Trophoblast cell (in vitro differentiated cells and primary cell): ENCODE measurements around the gene MAS1.

Experiments used
- DNase-seq, 2 donors: peaks; one replicate each; pipeline ENCODE4 v3.0.0-alpha.2; 2016
- H2AFZ ChIP-seq: 2 replicates; pipeline ENCODE4 v1.6.1; 2013; ENCODE audit warnings: low read length, moderate library complexity, mild to moderate bottlenecking; ENCODE audit not compliant: insufficient read depth, poor library complexity
- H2AK5ac ChIP-seq: 2 replicates; pipeline ENCODE4 v1.6.1; 2013; ENCODE audit warnings: mild to moderate bottlenecking, low read length
- H2BK120ac ChIP-seq: 2 replicates; pipeline ENCODE4 v1.6.1; 2013; ENCODE audit warnings: low read length, mild to moderate bottlenecking, moderate library complexity; ENCODE audit not compliant: insufficient read depth, poor library complexity
- H2BK12ac ChIP-seq: 2 replicates; pipeline ENCODE4 v1.6.1; 2013; ENCODE audit warnings: mild to moderate bottlenecking, low read length, moderate library complexity
- H2BK5ac ChIP-seq: 2 replicates; pipeline ENCODE4 v1.6.1; 2013; ENCODE audit warnings: low read length, low read depth, moderate library complexity, mild to moderate bottlenecking; ENCODE audit not compliant: poor library complexity
- H3K14ac ChIP-seq: 2 replicates; pipeline ENCODE4 v1.6.1; 2013; ENCODE audit warnings: mild to moderate bottlenecking, low read length
- H3K18ac ChIP-seq: 2 replicates; pipeline ENCODE4 v1.6.1; 2013; ENCODE audit warnings: mild to moderate bottlenecking, low read length
- H3K23ac ChIP-seq: 2 replicates; pipeline ENCODE4 v1.6.1; 2013; ENCODE audit warnings: low read length
- H3K27ac ChIP-seq: 2 replicates; pipeline ENCODE4 v1.5.1; 2013; ENCODE audit warnings: low read depth, mild to moderate bottlenecking, inconsistent platforms, low read length, moderate library complexity
- H3K27me3 ChIP-seq: 2 replicates; pipeline ENCODE4 v1.6.1; 2013; ENCODE audit warnings: inconsistent platforms, mild to moderate bottlenecking, low read length, moderate library complexity; ENCODE audit not compliant: insufficient read depth
- H3K36me3 ChIP-seq, 2 experiments: 1 replicate in 1 of 2; 2 replicates in 1 of 2; pipeline ENCODE4 v1.6.1; 2013; ENCODE audit warnings: low read length in 2 of 2, mild to moderate bottlenecking in 2 of 2, moderate library complexity in 1 of 2; ENCODE audit not compliant: insufficient read depth in 2 of 2, control insufficient read depth in 1 of 2
- H3K4ac ChIP-seq: 2 replicates; pipeline ENCODE4 v1.6.1; 2013; ENCODE audit warnings: low read depth, mild to moderate bottlenecking, low read length, moderate library complexity
- H3K4me1 ChIP-seq, 2 experiments: 1 replicate in 1 of 2; 2 replicates in 1 of 2; pipeline ENCODE4 v1.6.1; 2013; ENCODE audit warnings: low read length in 2 of 2, mild to moderate bottlenecking in 2 of 2, moderate library complexity in 1 of 2; ENCODE audit not compliant: insufficient read depth in 2 of 2, control insufficient read depth in 1 of 2
- H3K4me2 ChIP-seq: 2 replicates; pipeline ENCODE4 v1.6.1; 2013; ENCODE audit warnings: inconsistent platforms, mild to moderate bottlenecking, low read length, moderate library complexity
- H3K4me3 ChIP-seq: 2 replicates; pipeline ENCODE4 v1.5.1; 2013; ENCODE audit warnings: mild to moderate bottlenecking, low read depth, low read length, inconsistent platforms
- H3K79me1 ChIP-seq: one replicate; pipeline ENCODE4 v1.6.1; 2013; ENCODE audit warnings: low read length
- H3K79me2 ChIP-seq: 2 replicates; pipeline ENCODE4 v1.6.1; 2013; ENCODE audit warnings: low read length, mild to moderate bottlenecking; ENCODE audit not compliant: control insufficient read depth, insufficient read depth, poor library complexity
- H3K9ac ChIP-seq: 2 replicates; pipeline ENCODE4 v1.6.1; 2013; ENCODE audit warnings: mild to moderate bottlenecking, low read length
- H3K9me3 ChIP-seq: 2 replicates; pipeline ENCODE4 v1.6.1; 2013; ENCODE audit warnings: low read depth, mild to moderate bottlenecking, control low read depth, inconsistent platforms, low read length; ENCODE audit not compliant: insufficient read depth
- H4K12ac ChIP-seq: 2 replicates; pipeline ENCODE4 v1.6.1; 2013; ENCODE audit warnings: low read depth, mild to moderate bottlenecking, low read length, moderate library complexity
- H4K8ac ChIP-seq: 2 replicates; pipeline ENCODE4 v1.6.1; 2013; ENCODE audit warnings: low read depth, mild to moderate bottlenecking, low read length, moderate library complexity
- H4K91ac ChIP-seq: one replicate; pipeline ENCODE4 v1.6.1; 2013; ENCODE audit warnings: low read depth, mild to moderate bottlenecking, low read length, moderate library complexity
- whole genome bisulfite sequencing: extraction: QIAGEN DNeasy Blood & Tissue Kit; methylation state at CpG from one replicate; pipeline ENCODE4 v1.1.7; 2013; ENCODE audit warnings: missing lambda C conversion rate; ENCODE audit not compliant: insufficient read length, insufficient coverage; ENCODE audit errors: extremely low coverage; 5-methylcytosine and 5-hydroxymethylcytosine counted together

MAS1 gene

DNA sequence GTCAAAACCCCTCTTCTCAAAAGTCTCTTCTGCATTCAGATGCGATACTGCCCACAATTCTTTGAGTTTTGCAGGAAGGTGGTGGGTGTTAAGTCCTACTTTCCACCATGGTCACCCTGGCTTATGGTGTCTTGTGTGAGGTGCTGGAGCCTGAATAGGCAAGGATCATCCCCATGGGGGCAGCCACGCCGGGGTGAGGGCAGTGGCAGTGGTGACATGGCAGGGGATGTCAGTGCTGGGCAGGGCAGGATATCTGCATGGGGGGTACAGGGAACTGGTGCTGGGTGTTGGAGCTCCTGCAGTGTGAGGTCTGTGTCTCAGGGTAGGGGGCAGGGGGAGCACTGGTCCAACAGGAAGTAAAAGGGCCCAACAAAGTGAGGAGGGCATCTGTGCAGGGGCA lies 2.3 kb downstream of the MAS1 start:
- H3K4me1 ChIP-seq, result peaks cover 15 to 22% of the 10 kb centered on the region in 2 experiments
- H3K23ac ChIP-seq, result no peak overlapping the region
- no peaks in the 10 kb centered on the region for H3K9me3 ChIP-seq
- H3K27ac ChIP-seq, result no peak overlapping the region
- H3K9ac ChIP-seq, result no peak overlapping the region
- no peak overlapping the region for H4K8ac ChIP-seq
- WGBS, result no CpG with 5 or more reads among the region's 3 CpGs
- H2BK120ac ChIP-seq, result no peak overlapping the region
- H3K14ac ChIP-seq, result no peak overlapping the region
- no peak overlapping the region for H4K91ac ChIP-seq
- no peak overlapping the region for H3K4me2 ChIP-seq
- peaks cover 2% of the 10 kb centered on the region for H3K79me2 ChIP-seq
- no peaks in the 10 kb centered on the region for H3K27me3 ChIP-seq
- no peak overlapping the region for H3K18ac ChIP-seq
- no peak overlapping the region for H2AK5ac ChIP-seq
- H2BK5ac ChIP-seq, result no peak overlapping the region
- H3K36me3 ChIP-seq, result no peaks in the 10 kb centered on the region
- no peak overlapping the region for H3K4me3 ChIP-seq
- no peak for DNase-seq
- H3K79me1 ChIP-seq, result peaks cover 6% of the 10 kb centered on the region
- no peak overlapping the region for H4K12ac ChIP-seq
- H2BK12ac ChIP-seq, result no peak overlapping the region
- no peak overlapping the region for H2AFZ ChIP-seq
- H3K4ac ChIP-seq, result no peak overlapping the region

DNA sequence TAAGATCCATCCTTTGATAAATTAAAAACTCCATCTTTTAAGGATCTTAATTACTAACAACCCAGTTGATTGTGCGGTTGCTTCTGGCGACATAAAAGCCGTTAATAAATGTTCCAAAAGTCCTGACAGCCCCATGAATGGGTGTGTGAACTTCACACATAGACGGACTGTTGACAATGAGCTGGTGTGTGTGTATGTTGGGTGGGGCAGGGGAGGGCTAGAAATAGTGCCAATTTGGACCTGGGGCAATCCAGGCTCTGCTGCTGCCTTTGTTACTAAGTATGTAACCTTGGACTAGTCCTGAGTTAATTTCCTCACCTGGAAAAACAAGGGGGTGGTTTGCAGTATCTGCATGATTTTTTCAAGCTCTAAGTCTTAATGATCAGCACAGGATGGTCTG lies 4.2 kb downstream of the MAS1 start:
- H3K14ac ChIP-seq, result no peak overlapping the region
- peaks cover 11 to 17% of the 10 kb centered on the region in 2 experiments for H3K4me1 ChIP-seq
- no peak overlapping the region for H3K4me3 ChIP-seq
- no peaks in the 10 kb centered on the region for H3K79me2 ChIP-seq
- H2BK120ac ChIP-seq, result no peak overlapping the region
- no CpG with 5 or more reads among the region's 4 CpGs for WGBS
- no peaks in the 10 kb centered on the region for H3K36me3 ChIP-seq
- no peak overlapping the region for H3K18ac ChIP-seq
- no peak overlapping the region for H3K4me2 ChIP-seq
- H3K23ac ChIP-seq, result no peak overlapping the region
- no peak overlapping the region for H2BK12ac ChIP-seq
- H3K9ac ChIP-seq, result no peak overlapping the region
- H3K27me3 ChIP-seq, result no peaks in the 10 kb centered on the region
- H3K79me1 ChIP-seq, result no peaks in the 10 kb centered on the region
- H3K9me3 ChIP-seq, result no peaks in the 10 kb centered on the region
- no peak overlapping the region for H3K27ac ChIP-seq
- no peak overlapping the region for H4K12ac ChIP-seq
- no peak overlapping the region for H4K8ac ChIP-seq
- no peak for DNase-seq
- H3K4ac ChIP-seq, result no peak overlapping the region
- no peak overlapping the region for H4K91ac ChIP-seq
- H2AFZ ChIP-seq, result no peak overlapping the region
- H2BK5ac ChIP-seq, result no peak overlapping the region
- H2AK5ac ChIP-seq, result no peak overlapping the region

DNA sequence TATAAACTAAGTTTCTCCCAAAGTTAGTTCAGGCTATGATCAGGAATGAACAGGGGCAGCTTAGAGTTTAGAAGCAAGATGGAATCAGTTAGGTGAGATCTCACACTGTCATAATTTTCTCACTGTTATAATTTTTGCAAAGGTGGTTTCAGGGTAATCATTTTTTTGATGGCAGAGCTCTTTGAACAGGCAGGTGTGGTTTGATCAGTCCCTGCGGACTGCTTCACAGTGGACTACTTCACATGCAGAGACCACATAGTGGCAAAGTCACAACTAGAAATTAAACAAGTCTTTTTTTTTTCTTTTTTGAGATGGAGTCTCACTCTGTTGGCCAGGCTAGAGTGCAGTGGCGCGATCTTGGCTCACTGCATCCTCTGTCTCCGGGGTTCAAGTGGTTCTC lies 6.8 kb downstream of the MAS1 start:
- H3K36me3 ChIP-seq, result no peaks in the 10 kb centered on the region
- no peak overlapping the region for H2BK5ac ChIP-seq
- H3K4me1 ChIP-seq, result peaks cover under 1 to 6% of the 10 kb centered on the region in 2 experiments
- WGBS, result no CpG with 5 or more reads among the region's 4 CpGs
- no peak overlapping the region for H3K14ac ChIP-seq
- no peak overlapping the region for H4K91ac ChIP-seq
- no peaks in the 10 kb centered on the region for H3K79me1 ChIP-seq
- H3K4ac ChIP-seq, result no peak overlapping the region
- no peak overlapping the region for H4K8ac ChIP-seq
- H3K4me2 ChIP-seq, result no peak overlapping the region
- no peak overlapping the region for H2BK12ac ChIP-seq
- no peaks in the 10 kb centered on the region for H3K9me3 ChIP-seq
- no peak overlapping the region for H3K23ac ChIP-seq
- no peak for DNase-seq
- H3K18ac ChIP-seq, result no peak overlapping the region
- no peak overlapping the region for H3K27ac ChIP-seq
- H2AFZ ChIP-seq, result no peak overlapping the region
- H2BK120ac ChIP-seq, result no peak overlapping the region
- H4K12ac ChIP-seq, result no peak overlapping the region
- no peaks in the 10 kb centered on the region for H3K27me3 ChIP-seq
- no peak overlapping the region for H2AK5ac ChIP-seq
- H3K4me3 ChIP-seq, result no peak overlapping the region
- H3K79me2 ChIP-seq, result no peaks in the 10 kb centered on the region
- H3K9ac ChIP-seq, result no peak overlapping the region

DNA sequence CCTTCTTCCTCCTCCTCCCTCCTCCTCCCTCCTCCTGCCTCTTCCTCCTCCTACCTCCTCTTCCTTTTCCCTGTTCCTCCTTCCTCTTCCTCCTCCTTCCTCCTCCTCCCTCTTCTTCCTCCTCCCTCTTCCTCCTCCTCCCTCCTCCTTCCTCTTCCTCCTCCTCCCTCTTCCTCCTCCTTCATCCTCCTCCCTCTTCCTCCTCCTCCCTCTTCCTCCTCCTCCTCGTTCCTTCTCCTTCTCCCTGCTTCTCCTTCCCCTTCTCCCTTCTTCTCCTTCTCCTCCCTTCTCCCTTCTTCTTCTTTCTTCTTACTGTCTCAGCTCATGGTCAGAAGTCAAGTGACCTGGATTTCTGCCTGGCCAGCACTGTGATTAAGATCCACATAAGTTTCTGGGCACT lies 7.7 kb downstream of the MAS1 start:
- no peak overlapping the region for H2BK120ac ChIP-seq
- no peaks in the 10 kb centered on the region for H3K79me1 ChIP-seq
- H3K23ac ChIP-seq, result no peak overlapping the region
- no peaks in the 10 kb centered on the region for H3K27me3 ChIP-seq
- H3K36me3 ChIP-seq, result no peaks in the 10 kb centered on the region
- H4K91ac ChIP-seq, result no peak overlapping the region
- H2AFZ ChIP-seq, result no peak overlapping the region
- H3K4me2 ChIP-seq, result no peak overlapping the region
- no peak overlapping the region for H2BK12ac ChIP-seq
- no peak overlapping the region for H2BK5ac ChIP-seq
- H4K8ac ChIP-seq, result no peak overlapping the region
- H3K4me1 ChIP-seq, result no peaks in the 10 kb centered on the region
- no peak overlapping the region for H2AK5ac ChIP-seq
- no peak overlapping the region for H4K12ac ChIP-seq
- H3K27ac ChIP-seq, result no peak overlapping the region
- no peak overlapping the region for H3K9ac ChIP-seq
- no peak overlapping the region for H3K4me3 ChIP-seq
- WGBS, result no CpG with 5 or more reads among the region's 1 CpG
- H3K18ac ChIP-seq, result no peak overlapping the region
- H3K79me2 ChIP-seq, result no peaks in the 10 kb centered on the region
- no peak overlapping the region for H3K4ac ChIP-seq
- no peaks in the 10 kb centered on the region for H3K9me3 ChIP-seq
- H3K14ac ChIP-seq, result no peak overlapping the region
- no peak for DNase-seq
